PC-3 (cell line): ENCODE data around the gene EIF2B5. TPM values are rescaled to one million over a fixed set of nuclear protein-coding genes. Genes with fewer than 3 reads are reported as not detected.

ENCODE experiments used
- ATAC-seq: fragments of 200-7000 bp; cut with Tn5 transposase; 2 replicates; pipeline ENCODE4 v1.9.1; 2020; ENCODE audit warnings: mild to moderate bottlenecking, moderate library complexity
- BruUV-seq: library from RNA; stranded (reverse); fragments of 400-500 nt; replicated peaks from 2 replicates; lab custom pipeline; 2021; lab: Mats Ljungman, UMichigan
- CTCF ChIA-PET: fragments of 300-600 bp; sonication (Branson Sonifier 250); formaldehyde crosslinking; loops from one replicate; lab custom pipeline; 2022; ENCODE audit warnings: antibody characterized with exemption; lab: Charles Lee
- POLR2A ChIA-PET: fragments of 300-600 bp; sonication (Branson Sonifier 250); formaldehyde crosslinking; loops from one replicate; lab custom pipeline; 2022; ENCODE audit warnings: antibody characterized with exemption; ENCODE audit not compliant: unreplicated experiment; lab: Charles Lee
- DNase-seq: peaks from one replicate; pipeline ENCODE4 v3.0.0-alpha.2; 2015
- H2AFZ ChIP-seq: fragments of 300-600 bp; sonication (generic); 2 replicates; pipeline ENCODE4 v1.6.0; 2016; ENCODE audit warnings: antibody characterized with exemption, low read length
- H3F3A ChIP-seq: fragments of 300-600 bp; sonication (generic); one replicate; pipeline ENCODE4 v1.6.0; 2017; ENCODE audit warnings: antibody characterized with exemption, low read length, control low read depth, mild to moderate bottlenecking; ENCODE audit not compliant: unreplicated experiment
- H3K27ac ChIP-seq: fragments of 300-600 bp; sonication (generic); 2 replicates; pipeline ENCODE4 v1.5.1; 2016; ENCODE audit warnings: mild to moderate bottlenecking, low read length
- H3K27me3 ChIP-seq: fragments of 300-600 bp; sonication (generic); 2 replicates; pipeline ENCODE4 v1.6.1; 2016; ENCODE audit warnings: low read length, mixed read lengths
- H3K36me3 ChIP-seq: fragments of 300-600 bp; sonication (generic); 2 replicates; pipeline ENCODE4 v1.6.1; 2016; ENCODE audit warnings: low read depth, mixed run types, low read length, mixed read lengths
- H3K4me1 ChIP-seq: fragments of 300-600 bp; sonication (generic); 2 replicates; pipeline ENCODE4 v1.5.1; 2016; ENCODE audit warnings: low read length; ENCODE audit not compliant: insufficient read depth
- H3K4me2 ChIP-seq: fragments of 300-600 bp; sonication (generic); 2 replicates; pipeline ENCODE4 v1.6.0; 2016; ENCODE audit warnings: low read length
- H3K4me3 ChIP-seq: fragments of 300-600 bp; sonication (generic); 2 replicates; pipeline ENCODE4 v1.5.1; 2016; ENCODE audit warnings: mild to moderate bottlenecking, low read length, mixed read lengths
- H3K79me2 ChIP-seq: fragments of 300-600 bp; sonication (generic); 2 replicates; pipeline ENCODE4 v1.6.1; 2017; ENCODE audit warnings: low read length, mixed read lengths
- H3K9ac ChIP-seq: fragments of 300-600 bp; sonication (generic); 2 replicates; pipeline ENCODE4 v1.6.0; 2016; ENCODE audit warnings: mild to moderate bottlenecking, low read length
- H3K9me2 ChIP-seq: fragments of 300-600 bp; sonication (generic); replicated peaks from 2 replicates; pipeline ENCODE4 v1.6.1; 2016; ENCODE audit warnings: mixed run types, low read length, mixed read lengths
- H3K9me3 ChIP-seq: fragments of 300-600 bp; sonication (generic); 2 replicates; pipeline ENCODE4 v1.6.1; 2016; ENCODE audit warnings: low read length, mixed read lengths
- H4K20me1 ChIP-seq: fragments of 300-600 bp; sonication (generic); 2 replicates; pipeline ENCODE4 v1.6.1; 2016; ENCODE audit warnings: low read length, mixed read lengths
- EZH2 ChIP-seq: fragments of 300-600 bp; sonication (generic); IDR thresholded peaks from one replicate; pipeline ENCODE4 v1.6.1; 2017; ENCODE audit warnings: antibody characterized with exemption, mild to moderate bottlenecking, low read length; ENCODE audit not compliant: unreplicated experiment
- EZH2phosphoT487 ChIP-seq: fragments of 300-600 bp; sonication (generic); IDR thresholded peaks from 2 replicates; pipeline ENCODE4 v1.6.1; 2018; ENCODE audit warnings: mild to moderate bottlenecking, antibody characterized with exemption, low read length, borderline replicate concordance
- intact Hi-C: fragments of 100-400 bp; cut with micrococcal nuclease; formaldehyde crosslinking; loops from 2 replicates; pipeline ENCODE4 v1.9.0; 2023
- total RNA-seq: library from RNA; depleted of rRNA; stranded (reverse); fragments of >200 nt; gene quantifications from 2 replicates; pipeline ENCODE4 v1.2.3, GENCODE V29; 2014
- TF ChIP-seq, protein P1 (sequence below): fragments of 300-600 bp; sonication (generic); conservative IDR thresholded peaks from 2 replicates; pipeline ENCODE4 v1.5.1; 2017; ENCODE audit warnings: antibody characterized with exemption, low read depth, mild to moderate bottlenecking, low read length

Gene EIF2B5
- total RNA-seq, 1 experiment from 2014 or later: 51.3 TPM

DNA sequence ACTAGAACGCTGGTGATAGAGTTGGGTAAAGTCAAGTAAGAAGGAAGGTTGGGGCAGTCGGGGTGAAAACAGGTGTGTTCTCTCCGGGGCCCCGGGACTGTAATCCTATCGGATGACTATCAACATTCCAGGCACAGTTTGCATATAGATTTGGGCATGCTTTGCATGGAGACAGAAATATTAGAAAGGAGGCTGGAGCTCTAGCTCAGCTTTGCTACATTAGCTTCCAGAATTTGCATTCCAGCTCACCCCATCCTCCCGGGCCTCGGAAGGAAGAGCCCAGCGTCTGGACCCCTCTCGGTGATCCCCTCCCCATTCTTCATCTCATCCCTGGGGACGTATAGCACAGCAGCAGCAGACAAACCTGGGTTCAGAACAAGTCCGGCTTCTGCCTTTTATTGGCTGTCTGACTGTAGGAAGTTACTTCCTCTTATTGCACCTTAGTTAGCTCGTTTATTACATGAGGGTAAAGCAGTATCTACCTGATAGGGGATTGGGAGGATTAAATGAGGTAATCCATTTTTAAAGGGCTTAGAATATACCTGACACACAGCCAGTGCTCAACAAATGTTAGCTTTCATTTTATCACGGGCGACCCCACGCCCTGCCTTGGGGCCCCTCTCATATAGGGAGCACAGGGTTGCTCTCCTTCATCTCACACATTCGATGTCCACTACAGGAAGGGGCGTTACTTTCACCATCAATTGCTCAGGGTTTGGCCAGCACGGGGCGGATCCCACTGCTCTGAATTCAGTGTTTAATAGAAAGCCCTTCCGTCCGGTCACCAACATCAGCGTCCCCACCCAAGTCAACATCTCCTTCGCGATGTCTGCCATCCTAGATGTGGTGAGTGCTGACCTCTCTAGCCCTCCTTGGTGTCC lies 35.1 kb upstream of the EIF2B5 start:
- intact Hi-C loops: no loop called here
- no peaks in the 10 kb centered on the region for H3K4me1 ChIP-seq
- no peak overlapping the region for H3K27ac ChIP-seq
- no peaks in the 10 kb centered on the region for H3K79me2 ChIP-seq
- ChIA-PET CTCF (no interaction called here), POLR2A (no interaction called here)
- H3K9me3 ChIP-seq: no peaks in the 10 kb centered on the region
- no peaks in the 10 kb centered on the region for H4K20me1 ChIP-seq
- no peaks in the 10 kb centered on the region for H3K36me3 ChIP-seq
- H3F3A ChIP-seq: no peaks in the 10 kb centered on the region
- no peak overlapping the region for H3K9ac ChIP-seq
- H3K27me3 ChIP-seq: no peaks in the 10 kb centered on the region
- no peak overlapping the region for H3K4me3 ChIP-seq
- no TSS peak for BruUV-seq
- ATAC-seq: no peak
- TF ChIP-seq, protein P1, sequence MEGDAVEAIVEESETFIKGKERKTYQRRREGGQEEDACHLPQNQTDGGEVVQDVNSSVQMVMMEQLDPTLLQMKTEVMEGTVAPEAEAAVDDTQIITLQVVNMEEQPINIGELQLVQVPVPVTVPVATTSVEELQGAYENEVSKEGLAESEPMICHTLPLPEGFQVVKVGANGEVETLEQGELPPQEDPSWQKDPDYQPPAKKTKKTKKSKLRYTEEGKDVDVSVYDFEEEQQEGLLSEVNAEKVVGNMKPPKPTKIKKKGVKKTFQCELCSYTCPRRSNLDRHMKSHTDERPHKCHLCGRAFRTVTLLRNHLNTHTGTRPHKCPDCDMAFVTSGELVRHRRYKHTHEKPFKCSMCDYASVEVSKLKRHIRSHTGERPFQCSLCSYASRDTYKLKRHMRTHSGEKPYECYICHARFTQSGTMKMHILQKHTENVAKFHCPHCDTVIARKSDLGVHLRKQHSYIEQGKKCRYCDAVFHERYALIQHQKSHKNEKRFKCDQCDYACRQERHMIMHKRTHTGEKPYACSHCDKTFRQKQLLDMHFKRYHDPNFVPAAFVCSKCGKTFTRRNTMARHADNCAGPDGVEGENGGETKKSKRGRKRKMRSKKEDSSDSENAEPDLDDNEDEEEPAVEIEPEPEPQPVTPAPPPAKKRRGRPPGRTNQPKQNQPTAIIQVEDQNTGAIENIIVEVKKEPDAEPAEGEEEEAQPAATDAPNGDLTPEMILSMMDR: no peak
- TF ChIP-seq EZH2: no peak
- no peak for TF ChIP-seq EZH2phosphoT487
- H3K4me2 ChIP-seq: no peak overlapping the region
- H2AFZ ChIP-seq: 0 out of 2 replicates have a peak overlapping the region, but pooled peaks have one; percentile 20
- H3K9me2 ChIP-seq: no peaks in the 10 kb centered on the region
- no peak for DNase-seq

DNA sequence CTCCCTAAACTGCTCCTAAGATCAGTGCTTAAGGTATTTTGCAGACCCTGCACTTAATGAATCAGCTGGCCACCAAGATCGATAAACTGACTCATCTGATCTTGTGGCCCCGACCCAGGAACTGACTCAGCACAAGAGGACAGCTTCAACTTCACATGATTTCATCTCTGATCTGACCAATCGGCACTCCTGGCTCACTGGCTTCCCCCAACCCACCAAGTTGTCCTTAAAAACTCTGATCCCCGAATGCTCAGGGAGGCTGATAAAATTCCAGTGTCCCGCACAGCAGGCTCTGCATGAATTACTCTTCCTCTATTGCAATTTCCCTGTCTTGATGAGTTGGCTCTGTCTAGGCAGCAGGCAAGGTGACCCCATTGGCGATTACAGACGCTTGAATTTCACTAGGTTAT lies 24.8 kb upstream of the EIF2B5 start:
- TF ChIP-seq EZH2 (no peak), EZH2phosphoT487 (no peak)
- TF ChIP-seq, protein P1: no peak
- Histone ChIP-seq H3K27ac (peak overlapping the region; percentile 40), H3K9me2 (no peaks in the 10 kb centered on the region), H3K27me3 (no peaks in the 10 kb centered on the region), H3K4me3 (peak overlapping the region; percentile 54), H3K79me2 (no peaks in the 10 kb centered on the region), H3K4me1 (peaks cover 9% of the 10 kb centered on the region), H3K4me2 (peak overlapping the region; percentile 87), H4K20me1 (no peaks in the 10 kb centered on the region), H3K36me3 (no peaks in the 10 kb centered on the region), H3F3A (no peaks in the 10 kb centered on the region), H2AFZ (peak overlapping the region; percentile 65), H3K9me3 (no peaks in the 10 kb centered on the region), H3K9ac (no peak overlapping the region)
- ChIA-PET POLR2A (interaction anchor here (0.6 kb wide), 1 partner anchor 24 kb away, joined by 3 read pairs; no protein-coding TSS in a partner anchor), CTCF (no interaction called here)
- ATAC-seq (peak; percentile 91), DNase-seq (peak; percentile 89)
- intact Hi-C loops: no loop called here
- no TSS peak for BruUV-seq

DNA sequence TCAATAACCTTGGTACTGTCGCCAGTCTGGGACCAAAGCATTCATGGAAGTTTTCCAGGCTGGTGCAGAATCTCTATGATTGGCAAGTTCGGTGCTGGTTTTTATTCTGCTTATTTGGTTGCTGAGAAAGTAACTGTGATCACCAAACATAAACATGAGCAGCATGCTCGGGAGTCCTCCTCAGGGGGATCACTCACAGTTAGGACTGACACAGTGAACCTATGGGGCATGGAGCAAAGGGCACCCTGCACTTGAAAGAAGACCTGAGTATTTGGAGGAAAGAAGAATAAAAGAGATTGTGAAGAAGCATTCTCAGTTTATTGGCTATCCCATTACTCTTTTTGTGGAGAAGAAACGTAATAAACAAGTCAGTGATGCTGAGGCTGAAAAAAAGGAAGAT lies 19.1 kb upstream of the EIF2B5 start:
- Histone ChIP-seq H3K27ac (no peak overlapping the region), H3K4me2 (no peak overlapping the region), H2AFZ (no peak overlapping the region), H3K4me3 (no peak overlapping the region), H3K79me2 (no peaks in the 10 kb centered on the region), H3K27me3 (no peaks in the 10 kb centered on the region), H3K9me3 (no peaks in the 10 kb centered on the region), H3K4me1 (no peaks in the 10 kb centered on the region), H3K9ac (no peak overlapping the region), H3F3A (no peaks in the 10 kb centered on the region), H3K9me2 (no peaks in the 10 kb centered on the region), H4K20me1 (no peaks in the 10 kb centered on the region), H3K36me3 (no peaks in the 10 kb centered on the region)
- no TSS peak for BruUV-seq
- ATAC-seq: no peak
- TF ChIP-seq EZH2 (no peak), EZH2phosphoT487 (no peak)
- TF ChIP-seq, protein P1: no peak
- POLR2A ChIA-PET: no interaction called here
- DNase-seq: no peak
- intact Hi-C loops: no loop called here
- CTCF ChIA-PET: no interaction called here
